Measurements from ENCODE around the gene RAB40C. TPM values are rescaled to one million over a fixed set of nuclear protein-coding genes. Genes with fewer than 3 reads are reported as not detected.

RAB40C gene
- total RNA-seq, 1 experiment from 2014 or later = 4.4 TPM

DNA sequence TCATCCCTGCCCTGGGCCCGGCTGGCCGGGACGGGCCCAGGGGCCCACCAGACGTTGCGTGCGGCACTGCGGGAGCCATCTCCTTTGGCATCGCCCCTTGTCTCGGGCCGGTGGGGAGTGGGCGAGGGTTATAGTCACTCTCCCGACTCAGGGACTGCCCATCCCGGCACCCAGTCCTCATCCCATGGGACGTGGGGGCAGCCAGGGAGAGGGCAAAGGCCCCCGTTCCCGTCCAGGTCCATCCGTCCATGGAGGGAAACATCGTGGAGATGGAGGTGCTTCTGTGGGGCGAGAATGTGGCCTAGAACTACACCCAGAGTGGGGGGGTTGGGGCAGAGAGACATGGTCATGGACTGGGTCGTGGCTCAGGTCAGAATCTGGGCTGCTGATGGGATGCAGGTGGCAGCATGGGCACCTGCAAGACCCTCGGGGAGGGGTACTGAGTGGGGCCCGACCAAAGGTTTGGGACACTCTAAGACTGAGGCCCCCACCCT is 56.9 kb downstream of the RAB40C start:
- DNase-seq (ENCODE audit: low spot score) = no peak

GRCh38 chr16:647173-647902 is 57.5 kb downstream of the RAB40C start:
- DNase-seq (ENCODE audit: low spot score) = no peak

- peak; percentile 21 for DNase-seq (ENCODE audit: low spot score)
Observed at GRCh38 chr16:648071-648780, 58.4 kb downstream of the RAB40C start.

DNA sequence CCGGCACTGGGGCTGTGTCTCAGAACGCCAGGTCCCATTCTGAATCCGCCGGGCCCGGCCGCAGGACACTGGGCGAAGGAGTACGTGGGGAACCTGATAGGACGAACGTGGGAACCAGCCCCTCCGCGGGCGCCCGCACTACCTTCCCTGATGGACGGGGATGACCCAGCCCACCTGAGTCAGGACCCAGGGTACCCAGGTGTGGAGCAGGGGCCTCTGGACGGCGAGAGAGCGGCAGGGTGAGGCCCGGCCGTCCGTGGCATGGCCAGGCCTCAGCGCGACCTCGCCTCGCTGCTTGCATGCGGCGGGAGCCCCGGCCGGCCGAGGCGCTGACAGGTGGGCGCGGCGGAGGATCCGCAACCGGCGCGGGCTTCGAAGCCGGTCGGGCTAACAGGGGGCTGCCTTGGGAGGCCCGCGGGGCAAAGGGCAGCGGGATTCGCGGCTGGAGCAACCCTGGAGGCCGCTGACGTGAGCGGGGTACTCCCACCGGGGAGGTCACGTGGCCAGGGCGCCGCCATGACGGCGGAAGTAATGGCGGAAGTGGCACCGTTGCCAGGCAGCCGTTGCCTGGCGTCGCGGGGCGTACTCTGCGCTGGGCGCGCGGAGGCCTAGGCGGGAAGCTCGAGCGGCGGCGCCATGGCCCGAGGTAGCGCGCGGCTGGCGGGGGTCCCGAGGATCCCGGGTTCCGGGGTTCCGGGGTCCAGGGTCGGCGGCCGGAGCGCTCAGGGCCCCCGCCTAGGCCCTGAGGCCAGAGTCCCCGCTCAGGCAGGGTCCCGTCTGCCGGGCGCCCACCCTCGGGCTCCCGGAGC is 59.1 kb downstream of the RAB40C start, which contains the start of gene WDR90:
Gene WDR90, plus strand, starts transcription at position 585 of the 809 bp plus-strand sequence. Its CDS starts 52 bp downstream, at position 637.
- DNase-seq (ENCODE audit: low spot score) = peak; percentile 82

- no peak for DNase-seq (ENCODE audit: low spot score)
Observed at GRCh38 chr16:649631-650030, 59.8 kb downstream of the RAB40C start.

GRCh38 chr16:651844-652243 is 62.0 kb downstream of the RAB40C start:
- DNase-seq (ENCODE audit: low spot score) = no peak

DNA sequence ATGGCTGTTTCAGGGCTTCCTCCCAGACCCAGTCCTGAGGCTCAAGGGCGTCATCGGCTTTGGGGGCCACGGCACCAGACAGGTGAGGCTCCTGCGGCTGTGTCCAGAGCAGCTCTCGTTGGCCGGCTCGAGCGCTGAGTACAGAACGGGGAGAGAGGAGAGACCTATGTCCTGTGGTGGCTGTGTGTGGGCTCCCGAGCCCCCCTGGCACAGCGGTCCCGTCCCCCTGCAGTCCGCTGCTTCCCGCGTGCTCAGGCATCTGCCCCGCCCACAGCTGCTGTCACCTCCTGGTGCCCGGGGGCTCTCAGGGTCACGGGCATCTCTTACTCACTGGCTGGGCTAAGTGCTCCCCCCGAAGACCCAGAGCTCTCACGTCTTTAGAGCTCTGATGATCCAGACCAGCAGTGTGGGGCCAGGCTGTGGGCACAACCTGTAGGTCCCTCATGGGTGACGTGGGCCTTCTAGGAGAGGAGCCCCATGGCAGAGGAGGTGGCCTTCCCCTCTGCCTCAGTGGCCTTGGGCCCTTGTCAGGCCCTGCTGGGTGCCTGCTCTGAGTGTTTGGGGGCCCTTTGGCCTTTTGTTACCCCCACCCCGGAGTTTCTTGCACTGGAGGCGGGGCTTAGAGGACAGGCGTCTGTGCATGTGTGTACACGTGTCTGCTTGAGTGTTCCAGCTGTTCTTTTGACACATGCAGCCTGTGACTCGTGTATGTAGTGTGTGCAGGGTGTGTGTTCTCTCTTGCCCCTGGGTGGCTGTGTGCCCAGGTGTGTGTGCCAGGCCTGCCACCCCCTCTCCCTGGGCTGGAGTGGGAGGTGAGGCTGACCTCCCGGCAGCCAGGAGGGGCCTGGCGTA is 62.8 kb downstream of the RAB40C start:
- no peak for DNase-seq (ENCODE audit: low spot score)

DNA sequence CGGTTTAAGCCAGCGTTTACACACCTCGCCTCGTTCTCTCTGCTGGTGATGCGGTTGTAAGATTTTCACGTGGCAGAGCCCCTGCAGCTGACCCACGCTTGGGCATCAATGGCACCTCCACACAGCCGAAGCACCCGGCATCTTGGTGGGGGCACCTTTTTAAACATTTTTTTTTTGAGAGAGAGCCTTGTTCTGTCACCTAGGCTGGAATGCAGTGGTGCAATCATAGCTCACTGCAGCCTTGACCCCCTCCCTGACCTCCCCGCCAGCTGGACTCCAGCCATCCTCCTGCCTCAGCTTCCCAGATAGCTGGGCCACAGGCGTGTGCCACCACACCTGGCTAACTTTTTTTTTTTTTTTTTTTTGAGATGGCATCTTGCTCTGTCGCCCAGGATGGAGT is 64.2 kb downstream of the RAB40C start:
- no peak for DNase-seq (ENCODE audit: low spot score)

DNA sequence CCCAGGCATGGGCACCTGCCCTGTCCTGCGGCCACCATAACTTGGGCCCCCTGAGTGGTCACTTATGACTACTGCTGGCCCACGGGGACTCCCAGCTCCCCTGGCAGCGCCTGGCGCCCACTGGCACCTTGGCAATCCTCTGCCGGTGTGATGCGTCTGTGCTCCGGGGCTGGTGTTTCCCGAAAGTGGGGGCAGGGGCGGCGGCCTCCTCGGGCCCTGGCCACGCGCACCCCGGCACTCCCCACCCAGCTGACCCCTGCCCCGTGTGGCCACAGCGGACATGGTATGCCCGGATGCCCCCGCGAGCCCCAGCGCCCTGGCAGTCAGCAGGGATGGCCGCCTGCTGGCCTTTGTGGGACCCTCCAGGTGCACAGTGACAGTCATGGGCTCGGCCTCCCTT is 67.6 kb downstream of the RAB40C start:
- no peak for DNase-seq (ENCODE audit: low spot score)

GRCh38 chr16:658679-659571 is 69.1 kb downstream of the RAB40C start:
- no peak for DNase-seq (ENCODE audit: low spot score)

DNA sequence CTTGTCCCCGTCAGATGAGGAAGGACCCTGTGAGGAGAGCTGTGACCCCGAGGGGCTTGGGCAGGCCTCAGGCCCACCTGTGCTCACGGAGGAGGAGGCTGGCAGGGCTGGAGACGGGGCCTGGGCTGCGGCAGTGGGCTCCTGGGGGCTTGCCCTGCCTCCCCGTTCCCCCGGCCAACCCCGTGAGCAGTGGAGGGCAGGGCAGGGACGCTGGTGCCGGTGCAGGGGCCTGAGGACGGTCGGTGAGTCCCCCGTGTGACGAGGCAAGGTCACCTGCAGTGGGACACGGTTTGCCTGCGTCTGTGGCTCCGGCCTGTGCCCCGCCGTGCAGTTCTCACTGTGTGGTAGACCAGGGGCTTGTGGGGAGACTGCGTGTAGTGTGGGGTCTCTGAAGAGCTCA is 69.8 kb downstream of the RAB40C start:
- DNase-seq (ENCODE audit: low spot score) = no peak

DNA sequence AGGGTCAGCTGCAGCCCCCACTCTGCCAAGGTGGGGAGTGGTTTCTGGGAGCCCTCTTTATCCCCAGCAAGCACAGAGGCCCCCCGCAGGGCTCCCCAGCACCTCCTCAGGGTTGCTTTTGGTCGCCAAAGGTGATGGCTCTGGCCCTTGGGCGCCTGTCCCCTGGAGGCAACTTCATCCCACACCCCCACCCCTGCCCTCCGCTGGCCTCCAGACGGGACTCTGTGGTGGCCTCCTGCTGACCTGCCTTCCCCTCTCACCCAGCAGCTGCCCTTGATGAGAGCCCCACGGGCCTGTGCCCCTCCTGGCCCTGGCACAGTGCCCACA is 70.2 kb downstream of the RAB40C start:
- DNase-seq (ENCODE audit: low spot score) = no peak

- DNase-seq (ENCODE audit: low spot score) = no peak
Observed at GRCh38 chr16:660459-661183, 70.8 kb downstream of the RAB40C start.

- no peak for DNase-seq (ENCODE audit: low spot score)
Observed at GRCh38 chr16:661184-661821, 71.4 kb downstream of the RAB40C start.

DNA sequence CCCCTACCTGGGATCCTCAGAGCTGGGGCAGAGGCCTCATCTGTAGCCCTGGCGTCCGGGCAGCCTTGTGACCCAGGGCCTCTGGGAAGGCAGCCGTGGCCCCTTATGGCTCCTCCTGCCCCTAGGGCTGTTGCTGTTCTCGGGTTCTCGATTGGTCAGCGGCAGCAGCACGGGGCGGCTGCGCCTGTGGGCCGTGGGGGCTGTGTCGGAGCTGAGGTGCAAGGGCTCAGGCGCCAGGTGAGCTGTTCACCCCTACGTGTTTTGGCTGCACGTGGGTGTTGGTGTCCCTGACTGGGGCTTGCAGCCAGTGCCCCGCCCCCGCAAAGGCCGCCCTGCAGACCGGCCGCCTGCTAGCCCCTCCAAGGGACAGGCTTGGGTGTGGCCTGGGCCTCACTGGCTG is 72.2 kb downstream of the RAB40C start:
- DNase-seq (ENCODE audit: low spot score) = no peak

GRCh38 chr16:662597-662996 is 72.7 kb downstream of the RAB40C start:
- DNase-seq (ENCODE audit: low spot score) = no peak

GRCh38 chr16:666572-666971 is 76.7 kb downstream of the RAB40C start:
- DNase-seq (ENCODE audit: low spot score) = no peak

DNA sequence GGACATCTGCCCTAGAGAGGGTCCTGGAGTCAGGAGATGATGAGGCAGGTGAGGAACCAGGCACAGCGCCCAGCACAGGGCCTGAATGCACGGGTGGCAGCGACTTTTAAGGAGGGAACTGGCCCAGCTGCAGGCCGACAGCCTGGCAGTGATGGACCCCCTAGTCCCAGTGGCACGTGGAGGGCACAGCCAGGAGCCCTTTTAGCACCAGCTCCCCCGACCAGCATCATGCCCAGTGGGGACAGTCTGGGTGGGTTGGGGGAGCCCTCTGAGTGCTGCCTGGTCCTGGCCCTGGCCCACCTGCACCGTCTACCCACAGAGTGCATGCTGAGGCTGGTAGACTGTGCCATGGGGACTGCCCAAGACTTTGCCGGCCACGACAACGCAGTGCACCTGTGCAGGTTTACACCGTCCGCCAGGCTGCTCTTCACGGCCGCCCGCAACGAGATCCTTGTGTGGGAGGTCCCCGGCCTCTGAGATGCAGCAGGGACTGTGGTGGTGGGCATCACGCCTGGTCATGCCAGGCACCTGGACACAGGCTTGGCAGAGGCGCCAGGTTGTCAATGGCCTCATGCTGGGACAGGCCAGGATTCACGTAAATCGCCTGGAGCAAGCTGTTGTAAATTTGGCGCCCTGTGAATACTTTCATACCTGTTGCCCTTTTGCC is 77.4 kb downstream of the RAB40C start:
- DNase-seq (ENCODE audit: low spot score) = no peak
